ENCODE data around the gene LRRC74A. TPM values are rescaled to one million over a fixed set of nuclear protein-coding genes. Genes with fewer than 3 reads are reported as not detected.

Gene LRRC74A
- total RNA-seq (1 to 10 TPM in 1 of 4 donors, not detected in 3; 1.1 TPM), polyA plus RNA-seq (not detected)
- long read RNA-seq, donor 1: 0 reads
- long read RNA-seq, donor 2: 0 reads
- long read RNA-seq, donor 3: 0 reads
- long read RNA-seq, donor 4, partial matches to known transcripts: 0 of 1 reads
- long read RNA-seq, donor 4, other reads (novel, unspliced or antisense): 1 of 1 reads

DNA sequence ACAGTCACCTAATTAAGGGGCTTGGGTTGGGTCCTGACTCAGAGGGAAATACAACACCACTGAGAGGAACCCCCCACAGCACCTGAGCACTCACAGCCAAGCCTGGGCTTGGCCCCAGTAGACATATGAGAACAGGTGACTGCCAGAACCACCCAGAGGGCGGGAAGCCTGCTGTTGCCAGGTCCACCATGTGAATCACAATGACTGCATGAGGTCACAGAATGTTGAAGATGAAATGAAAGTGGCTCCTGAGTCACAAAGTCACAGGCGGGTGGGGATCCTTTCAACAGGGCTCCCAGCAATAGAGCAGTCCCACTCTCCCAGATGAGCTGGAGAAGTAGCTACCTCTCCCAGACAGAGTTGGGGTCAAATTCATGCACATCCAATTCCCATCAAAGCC is at the start of gene LRRC74A:
Gene LRRC74A, plus strand, starts transcription at position 287 of the 400 bp plus-strand sequence. CDS start 290 bp downstream, outside the sequence.
- DNase-seq (no peak), ATAC-seq (no peak)
- no peak within 1 kb of the TSS for H3K27ac ChIP-seq (ENCODE audit: low read length)
- no peak within 1 kb of the TSS for H3K4me3 ChIP-seq (ENCODE audit: low read length)
- WGBS: 95% methylated on average over 2 of the region's 2 CpGs
- H3K4me1 ChIP-seq (ENCODE audit: control insufficient read depth, insufficient read depth, low read length): peaks cover 3% of the 10 kb centered on the region
- H3K9me3 ChIP-seq (ENCODE audit: control insufficient read depth, low read length): no peaks in the 10 kb centered on the region
- H3K27me3 ChIP-seq (ENCODE audit: control insufficient read depth, insufficient read depth): no peaks in the 10 kb centered on the region
- intact Hi-C loops (cut with DNase I): no loop called here

DNA sequence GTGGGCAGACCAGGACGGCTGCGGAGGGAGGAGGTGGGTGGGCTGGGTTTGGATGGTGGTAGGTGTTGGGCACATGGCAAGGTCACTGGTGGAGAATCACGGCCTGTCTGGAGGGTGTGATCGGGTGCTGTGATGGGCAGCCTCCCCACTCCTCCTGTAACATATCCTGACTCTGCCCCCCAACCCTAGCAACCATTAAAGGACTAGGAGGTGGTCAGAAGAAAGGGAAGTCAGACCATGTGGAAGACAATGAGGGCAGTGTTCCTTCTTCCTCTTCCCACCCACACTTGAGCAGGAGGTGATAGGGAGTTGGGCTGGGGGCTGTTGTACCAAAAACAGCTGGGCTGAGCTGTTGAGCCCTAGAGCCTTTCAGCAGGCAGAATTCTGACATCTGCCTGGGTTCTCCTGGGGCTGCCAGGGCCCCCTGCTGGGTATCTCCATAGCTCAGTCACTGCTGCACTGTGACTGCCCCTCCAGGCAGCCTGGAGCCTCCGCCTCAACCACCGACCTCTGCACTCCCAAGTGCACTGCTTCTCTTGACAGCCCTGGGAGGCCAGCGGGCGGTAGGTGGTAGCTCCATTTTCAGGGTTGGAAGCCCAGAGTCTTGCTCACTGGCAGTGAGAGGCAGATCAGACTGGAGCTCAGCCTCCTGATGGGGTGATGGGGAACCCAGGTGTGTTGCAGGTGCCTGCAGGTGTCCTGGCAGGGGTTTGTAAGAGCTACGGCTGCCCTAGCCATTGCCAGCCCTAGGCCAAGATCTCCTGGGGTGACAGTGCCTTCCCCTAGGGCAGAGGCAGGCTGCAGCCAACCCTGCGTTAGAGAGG is 49.6 kb upstream of the LRRC74A start:
- intact Hi-C loops (cut with DNase I): no loop called here
- no peak overlapping the region for H3K27ac ChIP-seq (ENCODE audit: low read length)

DNA sequence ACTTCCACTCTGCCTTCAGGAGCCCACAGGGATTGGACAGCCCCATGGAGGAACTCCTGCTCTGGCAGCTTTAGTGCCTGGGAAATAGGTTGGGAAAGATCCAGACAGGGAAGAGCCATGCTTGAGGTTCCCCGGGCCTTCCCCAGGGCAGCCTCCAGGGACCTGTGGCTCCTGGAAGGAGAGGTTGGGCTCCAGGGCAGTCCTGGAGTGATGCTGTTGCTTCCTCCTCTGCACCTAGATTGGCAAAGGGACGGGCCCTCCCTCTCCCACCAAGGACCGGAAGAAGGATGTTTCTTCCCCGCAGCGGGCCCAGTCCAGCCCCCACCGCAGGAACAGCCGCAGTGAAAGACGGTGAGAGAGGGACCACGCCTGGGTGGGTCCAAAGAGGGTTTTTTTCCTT is 48.5 kb upstream of the LRRC74A start:
- H3K27me3 ChIP-seq (ENCODE audit: control insufficient read depth, insufficient read depth): no peaks in the 10 kb centered on the region
- no peaks in the 10 kb centered on the region for H3K9me3 ChIP-seq (ENCODE audit: control insufficient read depth, low read length)
- peaks cover 6% of the 10 kb centered on the region for H3K4me1 ChIP-seq (ENCODE audit: control insufficient read depth, insufficient read depth, low read length)
- no peak overlapping the region for H3K4me3 ChIP-seq (ENCODE audit: low read length)
- ATAC-seq: no peak
- intact Hi-C loops (cut with DNase I): no loop called here
- DNase-seq: peak in 1 of 3 donors; percentile 67
- no peak overlapping the region for H3K27ac ChIP-seq (ENCODE audit: low read length)
- 60% methylated on average over 9 of the region's 9 CpGs for WGBS

More for the DNA sequence above, 49.6 kb upstream of the LRRC74A start:
- H3K4me1 ChIP-seq (ENCODE audit: control insufficient read depth, insufficient read depth, low read length): peaks cover 11% of the 10 kb centered on the region
- H3K9me3 ChIP-seq (ENCODE audit: control insufficient read depth, low read length): no peaks in the 10 kb centered on the region
- no peak for ATAC-seq
- whole genome bisulfite sequencing: 74% methylated on average over 10 of the region's 10 CpGs
- DNase-seq: no peak
- H3K27me3 ChIP-seq (ENCODE audit: control insufficient read depth, insufficient read depth): no peaks in the 10 kb centered on the region
- H3K4me3 ChIP-seq (ENCODE audit: low read length): no peak overlapping the region

DNA sequence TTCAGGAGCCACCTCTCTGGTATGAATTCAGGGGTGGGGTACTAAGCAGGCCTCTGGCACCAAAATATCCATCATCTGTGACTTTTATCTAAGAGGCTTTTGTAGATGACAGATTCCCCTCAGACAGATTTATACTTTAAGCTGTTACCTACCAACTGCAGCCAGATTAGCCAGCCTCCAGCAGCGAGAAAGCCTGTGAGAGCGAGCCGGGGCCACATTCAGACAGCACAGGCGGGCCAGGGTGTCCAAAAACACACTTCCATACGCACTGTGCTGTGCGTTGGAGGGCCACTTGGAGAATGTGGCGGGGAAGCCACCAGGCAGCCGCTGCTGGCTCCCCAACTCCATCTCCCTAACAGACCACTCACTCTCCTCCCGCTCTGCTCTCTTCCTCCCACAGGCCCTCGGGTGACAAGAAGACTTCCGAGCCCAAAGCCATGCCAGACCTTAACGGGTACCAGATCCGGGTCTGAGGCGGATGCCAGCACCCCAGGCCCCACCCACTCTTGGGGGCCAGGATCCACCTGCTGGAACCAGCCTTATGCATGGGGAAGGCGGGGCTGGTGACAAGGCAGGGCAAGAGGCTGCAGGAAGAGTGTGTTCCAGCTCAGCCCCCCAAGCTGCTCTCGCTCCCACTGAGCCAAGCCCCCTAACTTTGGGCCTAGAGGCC is 47.5 kb upstream of the LRRC74A start:
- ATAC-seq: no peak
- intact Hi-C loops (cut with DNase I): no loop called here
- no peak overlapping the region for H3K27ac ChIP-seq (ENCODE audit: low read length)

DNA sequence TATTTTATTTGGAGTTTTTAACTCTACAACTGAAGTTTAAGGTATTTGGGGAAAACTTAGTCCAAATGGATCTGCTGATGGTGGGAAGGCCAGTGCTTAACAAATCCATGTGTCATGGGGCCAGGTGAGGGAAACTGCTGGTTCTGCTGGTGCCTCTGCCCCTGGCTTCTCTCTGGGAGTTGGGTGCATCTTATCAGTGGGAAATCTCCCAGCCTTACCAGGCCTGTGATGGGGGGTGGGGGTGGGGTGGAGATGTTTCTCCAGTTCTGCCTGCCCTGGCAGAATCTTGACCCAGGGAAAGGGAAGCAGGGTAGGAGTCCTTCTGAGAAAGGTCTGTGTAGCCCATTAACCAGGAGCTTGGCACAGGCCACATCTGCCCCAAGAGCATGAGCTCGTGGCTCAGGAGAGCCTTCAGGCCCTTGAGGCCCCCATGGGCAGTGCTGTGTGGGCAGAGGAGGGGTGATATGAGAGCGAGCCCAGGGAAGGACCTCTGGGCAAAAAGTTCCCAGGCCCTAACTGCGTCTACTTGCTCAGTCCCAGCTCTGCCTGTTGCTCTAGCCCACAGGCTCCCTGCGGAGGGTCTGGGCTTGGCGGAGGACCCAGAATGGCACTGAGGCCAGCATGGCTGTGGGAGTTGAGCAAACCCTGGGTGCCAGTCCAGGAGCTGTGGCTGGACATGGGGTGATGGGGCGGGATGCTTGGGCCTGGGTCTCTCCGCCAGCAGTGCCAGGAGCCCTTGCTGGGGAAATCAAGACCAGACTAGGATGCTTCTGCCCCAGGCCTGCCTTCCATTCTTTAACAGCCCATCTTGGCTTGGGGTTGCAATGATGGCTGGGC is 46.8 kb upstream of the LRRC74A start:
- no peak overlapping the region for H3K27ac ChIP-seq (ENCODE audit: low read length)
- H3K9me3 ChIP-seq (ENCODE audit: control insufficient read depth, low read length): no peaks in the 10 kb centered on the region
- H3K4me1 ChIP-seq (ENCODE audit: control insufficient read depth, insufficient read depth, low read length): peaks cover 5% of the 10 kb centered on the region
- DNase-seq (no peak), ATAC-seq (no peak)
- WGBS: 87% methylated on average over 7 of the region's 7 CpGs
- H3K4me3 ChIP-seq (ENCODE audit: low read length): no peak overlapping the region
- intact Hi-C loops (cut with DNase I): loop anchor here in 2 of 4 donors (5.0 kb wide), 1 partner anchor 67 kb away; no protein-coding TSS in a partner anchor
- no peaks in the 10 kb centered on the region for H3K27me3 ChIP-seq (ENCODE audit: control insufficient read depth, insufficient read depth)

More for the DNA sequence above, 47.5 kb upstream of the LRRC74A start:
- DNase-seq: no peak
- WGBS: 76% methylated on average over 16 of the region's 16 CpGs
- Histone ChIP-seq H3K27me3 (ENCODE audit: control insufficient read depth, insufficient read depth) (no peaks in the 10 kb centered on the region), H3K4me3 (ENCODE audit: low read length) (no peak overlapping the region), H3K4me1 (ENCODE audit: control insufficient read depth, insufficient read depth, low read length) (peaks cover 3% of the 10 kb centered on the region), H3K9me3 (ENCODE audit: control insufficient read depth, low read length) (no peaks in the 10 kb centered on the region)

DNA sequence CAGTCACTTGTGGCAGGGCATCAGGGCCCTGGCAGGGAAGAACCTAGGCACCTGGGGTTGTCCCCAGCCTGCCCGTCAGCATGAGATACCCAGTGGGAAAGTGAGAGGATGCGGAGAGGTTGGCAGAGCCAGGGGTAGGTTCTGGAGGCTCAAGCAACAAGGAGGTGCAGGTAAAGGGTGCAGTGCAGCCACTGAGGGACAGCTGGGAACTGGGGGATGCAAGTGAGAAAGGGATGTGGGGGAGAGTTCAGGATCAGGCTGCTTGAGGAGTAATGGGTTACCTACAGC is 46.2 kb upstream of the LRRC74A start:
- WGBS: 94% methylated on average over 2 of the region's 2 CpGs
- H3K27ac ChIP-seq (ENCODE audit: low read length): no peak overlapping the region

DNA sequence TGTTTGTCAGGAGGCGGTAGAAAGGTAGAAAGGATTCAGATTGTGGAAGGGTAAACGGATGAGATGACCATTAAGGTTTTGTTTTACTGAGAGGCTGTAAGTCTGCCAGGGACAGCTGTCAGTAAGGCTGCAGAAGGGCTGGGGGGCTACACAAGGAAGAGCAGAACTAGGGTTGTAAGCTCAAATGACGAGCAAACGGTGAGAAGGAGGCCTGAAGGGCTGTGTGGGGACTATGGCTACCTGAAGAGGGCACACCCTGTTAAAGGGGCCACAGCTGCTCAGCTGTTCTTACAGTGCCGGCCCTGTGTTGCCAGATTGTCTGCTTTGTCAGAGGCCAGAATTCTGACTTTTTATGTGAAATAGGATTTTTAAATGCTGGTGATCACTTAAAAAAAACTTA is 45.8 kb upstream of the LRRC74A start:
- WGBS: 48% methylated on average over 5 of the region's 5 CpGs
- Histone ChIP-seq H3K9me3 (ENCODE audit: control insufficient read depth, low read length) (no peaks in the 10 kb centered on the region), H3K4me1 (ENCODE audit: control insufficient read depth, insufficient read depth, low read length) (peaks cover 5% of the 10 kb centered on the region), H3K27me3 (ENCODE audit: control insufficient read depth, insufficient read depth) (no peaks in the 10 kb centered on the region), H3K4me3 (ENCODE audit: low read length) (no peak overlapping the region), H3K27ac (ENCODE audit: low read length) (no peak overlapping the region)
- intact Hi-C loops (cut with DNase I): loop anchor here in 2 of 4 donors (5.0 kb wide), 1 partner anchor 68 kb away; no protein-coding TSS in a partner anchor
- ATAC-seq (no peak), DNase-seq (no peak)

More for the DNA sequence above, 46.2 kb upstream of the LRRC74A start:
- Histone ChIP-seq H3K4me1 (ENCODE audit: control insufficient read depth, insufficient read depth, low read length) (peaks cover 5% of the 10 kb centered on the region), H3K27me3 (ENCODE audit: control insufficient read depth, insufficient read depth) (no peaks in the 10 kb centered on the region), H3K4me3 (ENCODE audit: low read length) (no peak overlapping the region), H3K9me3 (ENCODE audit: control insufficient read depth, low read length) (no peaks in the 10 kb centered on the region)
- intact Hi-C loops (cut with DNase I): loop anchor here in 2 of 4 donors (5.0 kb wide), 1 partner anchor 68 kb away; no protein-coding TSS in a partner anchor
- DNase-seq (no peak), ATAC-seq (no peak)

DNA sequence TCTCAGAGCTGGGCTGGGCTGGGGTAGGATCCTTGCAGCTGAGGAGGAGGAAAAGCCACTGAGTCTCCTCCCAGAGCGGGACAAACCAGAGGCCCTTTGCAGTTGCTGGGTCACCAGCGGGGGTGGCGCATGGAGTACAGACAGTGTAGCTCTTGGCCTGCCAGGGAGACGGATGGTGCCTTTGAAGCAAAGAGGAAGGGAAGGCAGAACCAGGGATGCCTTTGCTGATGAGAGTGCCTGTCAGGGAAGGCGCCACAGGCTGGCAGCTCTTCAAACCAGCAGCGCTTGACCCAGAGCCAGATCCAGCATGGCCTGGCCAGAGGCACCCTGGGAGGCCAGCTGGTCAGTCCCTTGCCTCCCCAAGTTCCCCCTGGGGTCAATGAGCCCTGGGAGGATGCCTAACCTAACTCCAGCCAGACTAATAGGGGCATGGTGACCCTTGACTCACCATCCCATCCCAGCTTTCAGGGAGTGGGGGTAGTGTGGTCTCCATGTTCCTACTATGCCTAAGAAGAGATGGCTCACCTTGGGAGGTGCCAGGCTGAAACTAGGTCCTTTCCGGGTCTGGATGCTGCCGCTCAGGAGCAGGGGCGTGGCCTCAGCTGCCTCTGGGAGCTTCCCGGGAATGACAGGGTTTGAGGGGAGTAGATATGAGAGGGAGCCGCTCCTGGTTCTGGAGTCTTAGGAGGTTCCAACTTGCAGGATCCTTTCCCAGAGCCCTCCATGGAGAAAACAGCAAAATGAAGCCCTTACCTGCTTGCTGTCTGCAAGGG is 45.1 kb upstream of the LRRC74A start:
- no peak overlapping the region for H3K4me3 ChIP-seq (ENCODE audit: low read length)
- no peaks in the 10 kb centered on the region for H3K27me3 ChIP-seq (ENCODE audit: control insufficient read depth, insufficient read depth)
- 45% methylated on average over 11 of the region's 11 CpGs for WGBS
- DNase-seq (peak; percentile 56 to 84 (median 83)), ATAC-seq (peak; percentile 17 to 41)
- intact Hi-C loops (cut with DNase I): loop anchor here in 2 of 4 donors (5.0 kb wide), 1 partner anchor 69 kb away; no protein-coding TSS in a partner anchor
- peaks cover 5% of the 10 kb centered on the region for H3K4me1 ChIP-seq (ENCODE audit: control insufficient read depth, insufficient read depth, low read length)
- no peaks in the 10 kb centered on the region for H3K9me3 ChIP-seq (ENCODE audit: control insufficient read depth, low read length)
- H3K27ac ChIP-seq (ENCODE audit: low read length): peak overlapping the region; percentile 6

DNA sequence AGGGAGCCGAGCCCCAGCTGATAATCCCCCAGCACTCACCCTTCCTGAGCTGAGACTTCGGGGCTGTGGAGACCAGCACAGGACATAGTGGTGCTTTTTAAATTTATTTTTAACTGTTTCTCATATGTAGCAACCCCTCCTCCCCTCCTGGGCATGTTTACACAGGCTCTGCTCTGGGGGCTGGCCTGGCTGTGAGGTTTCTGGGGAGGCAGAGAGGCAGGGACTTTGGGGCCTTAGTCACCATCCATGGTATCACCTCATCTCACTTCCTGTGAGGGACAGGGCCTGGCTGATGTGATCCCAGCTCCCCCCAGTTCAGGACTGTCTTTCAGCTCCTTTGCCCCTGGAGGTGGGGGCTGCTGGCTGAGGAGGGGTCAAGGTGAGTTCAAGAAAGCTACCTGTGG is 44.6 kb upstream of the LRRC74A start:
- ATAC-seq: no peak
- DNase-seq: peak in 1 of 3 donors; percentile 44
- intact Hi-C loops (cut with DNase I): loop anchor here (2.0 to 5.0 kb wide), 3 partner anchors 69 to 73 kb away; no protein-coding TSS in a partner anchor
- H3K27me3 ChIP-seq (ENCODE audit: control insufficient read depth, insufficient read depth): no peaks in the 10 kb centered on the region
- peaks cover 7% of the 10 kb centered on the region for H3K4me1 ChIP-seq (ENCODE audit: control insufficient read depth, insufficient read depth, low read length)
- H3K27ac ChIP-seq (ENCODE audit: low read length): peak overlapping the region; percentile 6
- H3K9me3 ChIP-seq (ENCODE audit: control insufficient read depth, low read length): no peaks in the 10 kb centered on the region
- 65% methylated on average over 2 of the region's 2 CpGs for WGBS
- no peak overlapping the region for H3K4me3 ChIP-seq (ENCODE audit: low read length)
